NT2/D1 (cell line): ENCODE data around the gene LFNG.

Experiments used
- SUZ12 ChIP-seq: IDR thresholded peaks from 2 replicates; pipeline ENCODE4 v1.6.1; 2011; ENCODE audit not compliant: insufficient read length, insufficient read depth; ENCODE audit errors: extremely low read depth
- YY1 ChIP-seq: IDR thresholded peaks from 2 replicates; pipeline ENCODE4 v1.6.1; 2011; ENCODE audit not compliant: insufficient read length, insufficient read depth
- ZNF274 ChIP-seq: IDR thresholded peaks from 2 replicates; pipeline ENCODE4 v1.6.1; 2011; ENCODE audit warnings: mild to moderate bottlenecking, low read depth, low read length

GRCh38 chr7:2519119-2519930 is at the start of gene LFNG:
- TF ChIP-seq SUZ12 (no peak), YY1 (no peak), ZNF274 (no peak)
